Measurements from ENCODE around the gene AFG1L. TPM values are rescaled to one million over a fixed set of nuclear protein-coding genes. Genes with fewer than 3 reads are reported as not detected.

The AFG1L gene
- total RNA-seq, 1 experiment from 2014 or later, result 7.9 TPM

DNA sequence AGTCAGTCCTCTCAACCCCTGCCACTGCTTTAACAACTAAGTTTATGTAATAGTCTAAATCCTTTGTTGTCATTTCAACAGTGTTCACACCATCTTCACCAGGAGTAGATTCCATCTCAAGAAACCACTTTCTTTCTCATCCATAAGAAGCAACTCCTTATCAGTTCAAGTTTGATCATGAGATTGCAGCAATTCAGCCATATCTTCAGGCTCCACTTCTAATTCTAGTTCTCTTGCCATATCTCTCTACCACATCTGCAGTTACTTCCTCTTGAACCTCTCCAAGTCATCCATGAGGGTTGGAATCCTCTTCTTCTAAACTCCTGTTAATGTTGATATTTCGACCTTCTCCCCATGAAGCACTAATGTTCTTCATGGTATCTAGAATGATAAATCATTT, 208.0 kb downstream of the AFG1L start:
- ChIA-PET CTCF (no interaction called here), POLR2A (no interaction called here)
- TF ChIP-seq ZNF416 (CRISPR knock-in tag; IDR thresholded peaks at IDR 0.05), result no peak
- TF ChIP-seq SP1 (CRISPR knock-in tag; conservative IDR thresholded peaks at IDR 0.05), result no peak
- TF ChIP-seq, protein P1, sequence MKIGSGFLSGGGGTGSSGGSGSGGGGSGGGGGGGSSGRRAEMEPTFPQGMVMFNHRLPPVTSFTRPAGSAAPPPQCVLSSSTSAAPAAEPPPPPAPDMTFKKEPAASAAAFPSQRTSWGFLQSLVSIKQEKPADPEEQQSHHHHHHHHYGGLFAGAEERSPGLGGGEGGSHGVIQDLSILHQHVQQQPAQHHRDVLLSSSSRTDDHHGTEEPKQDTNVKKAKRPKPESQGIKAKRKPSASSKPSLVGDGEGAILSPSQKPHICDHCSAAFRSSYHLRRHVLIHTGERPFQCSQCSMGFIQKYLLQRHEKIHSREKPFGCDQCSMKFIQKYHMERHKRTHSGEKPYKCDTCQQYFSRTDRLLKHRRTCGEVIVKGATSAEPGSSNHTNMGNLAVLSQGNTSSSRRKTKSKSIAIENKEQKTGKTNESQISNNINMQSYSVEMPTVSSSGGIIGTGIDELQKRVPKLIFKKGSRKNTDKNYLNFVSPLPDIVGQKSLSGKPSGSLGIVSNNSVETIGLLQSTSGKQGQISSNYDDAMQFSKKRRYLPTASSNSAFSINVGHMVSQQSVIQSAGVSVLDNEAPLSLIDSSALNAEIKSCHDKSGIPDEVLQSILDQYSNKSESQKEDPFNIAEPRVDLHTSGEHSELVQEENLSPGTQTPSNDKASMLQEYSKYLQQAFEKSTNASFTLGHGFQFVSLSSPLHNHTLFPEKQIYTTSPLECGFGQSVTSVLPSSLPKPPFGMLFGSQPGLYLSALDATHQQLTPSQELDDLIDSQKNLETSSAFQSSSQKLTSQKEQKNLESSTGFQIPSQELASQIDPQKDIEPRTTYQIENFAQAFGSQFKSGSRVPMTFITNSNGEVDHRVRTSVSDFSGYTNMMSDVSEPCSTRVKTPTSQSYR (CRISPR knock-in tag; IDR thresholded peaks at IDR 0.05), result no peak
- TF ChIP-seq, protein P2, sequence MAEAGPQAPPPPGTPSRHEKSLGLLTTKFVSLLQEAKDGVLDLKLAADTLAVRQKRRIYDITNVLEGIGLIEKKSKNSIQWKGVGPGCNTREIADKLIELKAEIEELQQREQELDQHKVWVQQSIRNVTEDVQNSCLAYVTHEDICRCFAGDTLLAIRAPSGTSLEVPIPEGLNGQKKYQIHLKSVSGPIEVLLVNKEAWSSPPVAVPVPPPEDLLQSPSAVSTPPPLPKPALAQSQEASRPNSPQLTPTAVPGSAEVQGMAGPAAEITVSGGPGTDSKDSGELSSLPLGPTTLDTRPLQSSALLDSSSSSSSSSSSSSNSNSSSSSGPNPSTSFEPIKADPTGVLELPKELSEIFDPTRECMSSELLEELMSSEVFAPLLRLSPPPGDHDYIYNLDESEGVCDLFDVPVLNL (CRISPR knock-in tag; IDR thresholded peaks at IDR 0.05; ENCODE audit: borderline replicate concordance, low read depth), result no peak
- no peak for TF ChIP-seq ZNF317 (CRISPR knock-in tag; IDR thresholded peaks at IDR 0.05; ENCODE audit: borderline replicate concordance, low read depth)
- TF ChIP-seq, protein P3, sequence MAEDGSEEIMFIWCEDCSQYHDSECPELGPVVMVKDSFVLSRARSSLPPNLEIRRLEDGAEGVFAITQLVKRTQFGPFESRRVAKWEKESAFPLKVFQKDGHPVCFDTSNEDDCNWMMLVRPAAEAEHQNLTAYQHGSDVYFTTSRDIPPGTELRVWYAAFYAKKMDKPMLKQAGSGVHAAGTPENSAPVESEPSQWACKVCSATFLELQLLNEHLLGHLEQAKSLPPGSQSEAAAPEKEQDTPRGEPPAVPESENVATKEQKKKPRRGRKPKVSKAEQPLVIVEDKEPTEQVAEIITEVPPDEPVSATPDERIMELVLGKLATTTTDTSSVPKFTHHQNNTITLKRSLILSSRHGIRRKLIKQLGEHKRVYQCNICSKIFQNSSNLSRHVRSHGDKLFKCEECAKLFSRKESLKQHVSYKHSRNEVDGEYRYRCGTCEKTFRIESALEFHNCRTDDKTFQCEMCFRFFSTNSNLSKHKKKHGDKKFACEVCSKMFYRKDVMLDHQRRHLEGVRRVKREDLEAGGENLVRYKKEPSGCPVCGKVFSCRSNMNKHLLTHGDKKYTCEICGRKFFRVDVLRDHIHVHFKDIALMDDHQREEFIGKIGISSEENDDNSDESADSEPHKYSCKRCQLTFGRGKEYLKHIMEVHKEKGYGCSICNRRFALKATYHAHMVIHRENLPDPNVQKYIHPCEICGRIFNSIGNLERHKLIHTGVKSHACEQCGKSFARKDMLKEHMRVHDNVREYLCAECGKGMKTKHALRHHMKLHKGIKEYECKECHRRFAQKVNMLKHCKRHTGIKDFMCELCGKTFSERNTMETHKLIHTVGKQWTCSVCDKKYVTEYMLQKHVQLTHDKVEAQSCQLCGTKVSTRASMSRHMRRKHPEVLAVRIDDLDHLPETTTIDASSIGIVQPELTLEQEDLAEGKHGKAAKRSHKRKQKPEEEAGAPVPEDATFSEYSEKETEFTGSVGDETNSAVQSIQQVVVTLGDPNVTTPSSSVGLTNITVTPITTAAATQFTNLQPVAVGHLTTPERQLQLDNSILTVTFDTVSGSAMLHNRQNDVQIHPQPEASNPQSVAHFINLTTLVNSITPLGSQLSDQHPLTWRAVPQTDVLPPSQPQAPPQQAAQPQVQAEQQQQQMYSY (CRISPR knock-in tag; IDR thresholded peaks at IDR 0.05), result no peak
- TF ChIP-seq MXD4 (CRISPR knock-in tag; IDR thresholded peaks at IDR 0.05; ENCODE audit: borderline replicate concordance), result no peak
- TF ChIP-seq ESRRA (CRISPR knock-in tag; IDR thresholded peaks at IDR 0.05; ENCODE audit: borderline replicate concordance), result no peak
- no peak for TF ChIP-seq NFATC4 (CRISPR knock-in tag; IDR thresholded peaks at IDR 0.05)
- TF ChIP-seq, protein P4, sequence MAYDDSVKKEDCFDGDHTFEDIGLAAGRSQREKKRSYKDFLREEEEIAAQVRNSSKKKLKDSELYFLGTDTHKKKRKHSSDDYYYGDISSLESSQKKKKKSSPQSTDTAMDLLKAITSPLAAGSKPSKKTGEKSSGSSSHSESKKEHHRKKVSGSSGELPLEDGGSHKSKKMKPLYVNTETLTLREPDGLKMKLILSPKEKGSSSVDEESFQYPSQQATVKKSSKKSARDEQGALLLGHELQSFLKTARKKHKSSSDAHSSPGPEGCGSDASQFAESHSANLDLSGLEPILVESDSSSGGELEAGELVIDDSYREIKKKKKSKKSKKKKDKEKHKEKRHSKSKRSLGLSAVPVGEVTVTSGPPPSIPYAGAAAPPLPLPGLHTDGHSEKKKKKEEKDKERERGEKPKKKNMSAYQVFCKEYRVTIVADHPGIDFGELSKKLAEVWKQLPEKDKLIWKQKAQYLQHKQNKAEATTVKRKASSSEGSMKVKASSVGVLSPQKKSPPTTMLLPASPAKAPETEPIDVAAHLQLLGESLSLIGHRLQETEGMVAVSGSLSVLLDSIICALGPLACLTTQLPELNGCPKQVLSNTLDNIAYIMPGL (CRISPR knock-in tag; IDR thresholded peaks at IDR 0.05), result no peak
- no peak for TF ChIP-seq RELA (CRISPR knock-in tag; IDR thresholded peaks at IDR 0.05; ENCODE audit: borderline replicate concordance)
- TF ChIP-seq, protein P5, sequence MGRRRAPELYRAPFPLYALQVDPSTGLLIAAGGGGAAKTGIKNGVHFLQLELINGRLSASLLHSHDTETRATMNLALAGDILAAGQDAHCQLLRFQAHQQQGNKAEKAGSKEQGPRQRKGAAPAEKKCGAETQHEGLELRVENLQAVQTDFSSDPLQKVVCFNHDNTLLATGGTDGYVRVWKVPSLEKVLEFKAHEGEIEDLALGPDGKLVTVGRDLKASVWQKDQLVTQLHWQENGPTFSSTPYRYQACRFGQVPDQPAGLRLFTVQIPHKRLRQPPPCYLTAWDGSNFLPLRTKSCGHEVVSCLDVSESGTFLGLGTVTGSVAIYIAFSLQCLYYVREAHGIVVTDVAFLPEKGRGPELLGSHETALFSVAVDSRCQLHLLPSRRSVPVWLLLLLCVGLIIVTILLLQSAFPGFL (CRISPR knock-in tag; IDR thresholded peaks at IDR 0.05; ENCODE audit: borderline replicate concordance), result no peak
- TF ChIP-seq PRRX2 (CRISPR knock-in tag; IDR thresholded peaks at IDR 0.05), result no peak
- TF ChIP-seq, protein P6, sequence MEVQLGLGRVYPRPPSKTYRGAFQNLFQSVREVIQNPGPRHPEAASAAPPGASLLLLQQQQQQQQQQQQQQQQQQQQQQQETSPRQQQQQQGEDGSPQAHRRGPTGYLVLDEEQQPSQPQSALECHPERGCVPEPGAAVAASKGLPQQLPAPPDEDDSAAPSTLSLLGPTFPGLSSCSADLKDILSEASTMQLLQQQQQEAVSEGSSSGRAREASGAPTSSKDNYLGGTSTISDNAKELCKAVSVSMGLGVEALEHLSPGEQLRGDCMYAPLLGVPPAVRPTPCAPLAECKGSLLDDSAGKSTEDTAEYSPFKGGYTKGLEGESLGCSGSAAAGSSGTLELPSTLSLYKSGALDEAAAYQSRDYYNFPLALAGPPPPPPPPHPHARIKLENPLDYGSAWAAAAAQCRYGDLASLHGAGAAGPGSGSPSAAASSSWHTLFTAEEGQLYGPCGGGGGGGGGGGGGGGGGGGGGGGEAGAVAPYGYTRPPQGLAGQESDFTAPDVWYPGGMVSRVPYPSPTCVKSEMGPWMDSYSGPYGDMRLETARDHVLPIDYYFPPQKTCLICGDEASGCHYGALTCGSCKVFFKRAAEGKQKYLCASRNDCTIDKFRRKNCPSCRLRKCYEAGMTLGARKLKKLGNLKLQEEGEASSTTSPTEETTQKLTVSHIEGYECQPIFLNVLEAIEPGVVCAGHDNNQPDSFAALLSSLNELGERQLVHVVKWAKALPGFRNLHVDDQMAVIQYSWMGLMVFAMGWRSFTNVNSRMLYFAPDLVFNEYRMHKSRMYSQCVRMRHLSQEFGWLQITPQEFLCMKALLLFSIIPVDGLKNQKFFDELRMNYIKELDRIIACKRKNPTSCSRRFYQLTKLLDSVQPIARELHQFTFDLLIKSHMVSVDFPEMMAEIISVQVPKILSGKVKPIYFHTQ (CRISPR knock-in tag; IDR thresholded peaks at IDR 0.05), result no peak
- TF ChIP-seq ZBTB21 (CRISPR knock-in tag; IDR thresholded peaks at IDR 0.05; ENCODE audit: borderline replicate concordance), result no peak
- TF ChIP-seq, protein P7, sequence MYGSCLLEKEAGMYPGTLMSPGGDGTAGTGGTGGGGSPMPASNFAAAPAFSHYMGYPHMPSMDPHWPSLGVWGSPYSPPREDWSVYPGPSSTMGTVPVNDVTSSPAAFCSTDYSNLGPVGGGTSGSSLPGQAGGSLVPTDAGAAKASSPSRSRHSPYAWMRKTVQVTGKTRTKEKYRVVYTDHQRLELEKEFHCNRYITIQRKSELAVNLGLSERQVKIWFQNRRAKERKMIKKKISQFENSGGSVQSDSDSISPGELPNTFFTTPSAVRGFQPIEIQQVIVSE (CRISPR knock-in tag; IDR thresholded peaks at IDR 0.05; ENCODE audit: borderline replicate concordance), result no peak
- TF ChIP-seq, protein P8, sequence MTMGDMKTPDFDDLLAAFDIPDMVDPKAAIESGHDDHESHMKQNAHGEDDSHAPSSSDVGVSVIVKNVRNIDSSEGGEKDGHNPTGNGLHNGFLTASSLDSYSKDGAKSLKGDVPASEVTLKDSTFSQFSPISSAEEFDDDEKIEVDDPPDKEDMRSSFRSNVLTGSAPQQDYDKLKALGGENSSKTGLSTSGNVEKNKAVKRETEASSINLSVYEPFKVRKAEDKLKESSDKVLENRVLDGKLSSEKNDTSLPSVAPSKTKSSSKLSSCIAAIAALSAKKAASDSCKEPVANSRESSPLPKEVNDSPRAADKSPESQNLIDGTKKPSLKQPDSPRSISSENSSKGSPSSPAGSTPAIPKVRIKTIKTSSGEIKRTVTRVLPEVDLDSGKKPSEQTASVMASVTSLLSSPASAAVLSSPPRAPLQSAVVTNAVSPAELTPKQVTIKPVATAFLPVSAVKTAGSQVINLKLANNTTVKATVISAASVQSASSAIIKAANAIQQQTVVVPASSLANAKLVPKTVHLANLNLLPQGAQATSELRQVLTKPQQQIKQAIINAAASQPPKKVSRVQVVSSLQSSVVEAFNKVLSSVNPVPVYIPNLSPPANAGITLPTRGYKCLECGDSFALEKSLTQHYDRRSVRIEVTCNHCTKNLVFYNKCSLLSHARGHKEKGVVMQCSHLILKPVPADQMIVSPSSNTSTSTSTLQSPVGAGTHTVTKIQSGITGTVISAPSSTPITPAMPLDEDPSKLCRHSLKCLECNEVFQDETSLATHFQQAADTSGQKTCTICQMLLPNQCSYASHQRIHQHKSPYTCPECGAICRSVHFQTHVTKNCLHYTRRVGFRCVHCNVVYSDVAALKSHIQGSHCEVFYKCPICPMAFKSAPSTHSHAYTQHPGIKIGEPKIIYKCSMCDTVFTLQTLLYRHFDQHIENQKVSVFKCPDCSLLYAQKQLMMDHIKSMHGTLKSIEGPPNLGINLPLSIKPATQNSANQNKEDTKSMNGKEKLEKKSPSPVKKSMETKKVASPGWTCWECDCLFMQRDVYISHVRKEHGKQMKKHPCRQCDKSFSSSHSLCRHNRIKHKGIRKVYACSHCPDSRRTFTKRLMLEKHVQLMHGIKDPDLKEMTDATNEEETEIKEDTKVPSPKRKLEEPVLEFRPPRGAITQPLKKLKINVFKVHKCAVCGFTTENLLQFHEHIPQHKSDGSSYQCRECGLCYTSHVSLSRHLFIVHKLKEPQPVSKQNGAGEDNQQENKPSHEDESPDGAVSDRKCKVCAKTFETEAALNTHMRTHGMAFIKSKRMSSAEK (CRISPR knock-in tag; IDR thresholded peaks at IDR 0.05; ENCODE audit: borderline replicate concordance), result no peak
- TF ChIP-seq, protein P9, sequence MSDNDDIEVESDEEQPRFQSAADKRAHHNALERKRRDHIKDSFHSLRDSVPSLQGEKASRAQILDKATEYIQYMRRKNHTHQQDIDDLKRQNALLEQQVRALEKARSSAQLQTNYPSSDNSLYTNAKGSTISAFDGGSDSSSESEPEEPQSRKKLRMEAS (CRISPR knock-in tag; IDR thresholded peaks at IDR 0.05), result no peak

More for the DNA sequence above, 208.0 kb downstream of the AFG1L start:
- Mint-ChIP-seq H3K9me3 (0 out of 2 replicates have a peak, but pooled peaks cover 6% of the 10 kb centered on the region), H3K36me3 (no peaks in the 10 kb centered on the region), H3K27ac (no peak overlapping the region), H3K4me3 (no peak overlapping the region), H3K27me3 (ENCODE audit: low read depth) (no peaks in the 10 kb centered on the region), H3K4me1 (peaks cover 15% of the 10 kb centered on the region)
- ATAC-seq (no peak), DNase-seq (ENCODE audit: low spot score) (no peak)
